Lung (tissue), 12 donors: ENCODE data around the gene GPC5. TPM values are rescaled to one million over a fixed set of nuclear protein-coding genes. Genes with fewer than 3 reads are reported as not detected.

ENCODE experiments used
- ATAC-seq: fragments of 200-7000 bp; cut with Tn5 transposase; one replicate; pipeline ENCODE4 v1.9.1; 2020; ENCODE audit warnings: moderate number of reproducible peaks; ENCODE audit not compliant: insufficient read depth, low FRiP score
- DNase-seq, 3 donors: peaks; one replicate each; pipeline ENCODE4 v3.0.0-alpha.2; 2013 to 2017
- H3K27ac ChIP-seq, 2 donors: one replicate each; pipeline ENCODE4 v1.5.1; 2013; ENCODE audit warnings: mild to moderate bottlenecking in 2 of 2, moderate library complexity in 2 of 2, control low read depth in 1 of 2, inconsistent platforms in 1 of 2, low read depth in 1 of 2, low read length in 1 of 2
- H3K27me3 ChIP-seq, 3 donors: one replicate each; pipeline ENCODE4 v1.5.1; 2013; ENCODE audit warnings: low read length in 2 of 3; ENCODE audit not compliant: control insufficient read depth in 3 of 3, insufficient read depth in 3 of 3
- H3K36me3 ChIP-seq, 4 donors: one replicate each; pipeline ENCODE4 v1.5.1; 2013; ENCODE audit warnings: low read length in 4 of 4, mild to moderate bottlenecking in 1 of 4, moderate library complexity in 1 of 4; ENCODE audit not compliant: control insufficient read depth in 4 of 4, insufficient read depth in 4 of 4
- H3K4me1 ChIP-seq, 5 donors: one replicate each; pipeline ENCODE4 v1.5.1; 2013; ENCODE audit warnings: low read length in 5 of 5, mild to moderate bottlenecking in 2 of 5, moderate library complexity in 1 of 5; ENCODE audit not compliant: control insufficient read depth in 5 of 5, insufficient read depth in 5 of 5
- H3K4me3 ChIP-seq: one replicate; pipeline ENCODE4 v1.5.1; 2013; ENCODE audit warnings: mild to moderate bottlenecking, control low read depth, moderate library complexity
- H3K9ac ChIP-seq, 2 donors: one replicate each; pipeline ENCODE4 v1.5.1; 2013; ENCODE audit warnings: low read length in 2 of 2, control low read depth in 1 of 2; ENCODE audit not compliant: insufficient read depth in 1 of 2
- H3K9me3 ChIP-seq, 4 donors: one replicate each; pipeline ENCODE4 v1.5.1; 2013; ENCODE audit warnings: low read length in 3 of 4, mild to moderate bottlenecking in 1 of 4, moderate library complexity in 1 of 4; ENCODE audit not compliant: control insufficient read depth in 4 of 4, insufficient read depth in 3 of 4
- whole genome bisulfite sequencing, 2 donors: extraction: QIAGEN DNeasy Blood & Tissue Kit; methylation state at CpG; one replicate each; pipeline ENCODE4 v1.1.7; 2013; 5-methylcytosine and 5-hydroxymethylcytosine counted together
- polyA plus RNA-seq, 2 donors: library from polyadenylated mRNA; stranded (reverse); fragments of 200-250 nt; gene quantifications; one replicate each; pipeline ENCODE4 v1.2.1, GENCODE V29; 2013
- total RNA-seq, 2 donors: library from RNA; depleted of rRNA in 1 of 2; stranded (reverse); fragments of >200 nt in 1 of 2; gene quantifications; one replicate each; pipeline ENCODE4 v1.2.1, GENCODE V29; 2014 to 2021
- TF ChIP-seq, protein P1 (sequence below): IDR thresholded peaks from 2 replicates; pipeline ENCODE4 v1.5.1; 2012; ENCODE audit warnings: mild to moderate bottlenecking; ENCODE audit errors: control extremely low read depth, extremely low read depth
- donor health status: control.
- donor health status: control.
- donor health status: Bipolar disorder and iron deficiency.
- donor health status: healthy.
- donor health status: DM: yes; HTN: yes; CAD: no.

GPC5 gene
- total and polyA plus RNA-seq, 4 donors = 0.55 to 37.3 (median 4.4) TPM

- ATAC-seq (no peak), DNase-seq (no peak)
- Histone ChIP-seq H3K36me3 (no peaks in the 10 kb centered on the region), H3K9me3 (no peaks in the 10 kb centered on the region), H3K9ac (no peak overlapping the region), H3K27ac (no peak overlapping the region), H3K4me3 (no peak overlapping the region), H3K27me3 (no peaks in the 10 kb centered on the region), H3K4me1 (peaks cover 0 to 26% (median 0%) of the 10 kb centered on the region in 5 donors)
- TF ChIP-seq, protein P1, sequence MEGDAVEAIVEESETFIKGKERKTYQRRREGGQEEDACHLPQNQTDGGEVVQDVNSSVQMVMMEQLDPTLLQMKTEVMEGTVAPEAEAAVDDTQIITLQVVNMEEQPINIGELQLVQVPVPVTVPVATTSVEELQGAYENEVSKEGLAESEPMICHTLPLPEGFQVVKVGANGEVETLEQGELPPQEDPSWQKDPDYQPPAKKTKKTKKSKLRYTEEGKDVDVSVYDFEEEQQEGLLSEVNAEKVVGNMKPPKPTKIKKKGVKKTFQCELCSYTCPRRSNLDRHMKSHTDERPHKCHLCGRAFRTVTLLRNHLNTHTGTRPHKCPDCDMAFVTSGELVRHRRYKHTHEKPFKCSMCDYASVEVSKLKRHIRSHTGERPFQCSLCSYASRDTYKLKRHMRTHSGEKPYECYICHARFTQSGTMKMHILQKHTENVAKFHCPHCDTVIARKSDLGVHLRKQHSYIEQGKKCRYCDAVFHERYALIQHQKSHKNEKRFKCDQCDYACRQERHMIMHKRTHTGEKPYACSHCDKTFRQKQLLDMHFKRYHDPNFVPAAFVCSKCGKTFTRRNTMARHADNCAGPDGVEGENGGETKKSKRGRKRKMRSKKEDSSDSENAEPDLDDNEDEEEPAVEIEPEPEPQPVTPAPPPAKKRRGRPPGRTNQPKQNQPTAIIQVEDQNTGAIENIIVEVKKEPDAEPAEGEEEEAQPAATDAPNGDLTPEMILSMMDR = no peak
- 75 to 79% methylated on average over 5 of the region's 5 CpGs for WGBS, 2 donors
Measured at GRCh38 chr13:92321174-92321573, 922.8 kb downstream of the GPC5 start.

GRCh38 chr13:92345627-92346026 lies 947.2 kb downstream of the GPC5 start:
- Histone ChIP-seq H3K27ac (no peak overlapping the region), H3K4me3 (no peak overlapping the region), H3K27me3 (no peaks in the 10 kb centered on the region), H3K36me3 (no peaks in the 10 kb centered on the region), H3K4me1 (no peaks in the 10 kb centered on the region), H3K9ac (no peak overlapping the region), H3K9me3 (no peaks in the 10 kb centered on the region)
- DNase-seq (no peak), ATAC-seq (no peak)
- TF ChIP-seq, protein P1 = no peak
- 61 to 67% methylated on average over 1 of the region's 1 CpG for WGBS, 2 donors

GRCh38 chr13:92346046-92346445 lies 947.6 kb downstream of the GPC5 start:
- Histone ChIP-seq H3K4me1 (no peaks in the 10 kb centered on the region), H3K36me3 (no peaks in the 10 kb centered on the region), H3K9ac (no peak overlapping the region), H3K27me3 (no peaks in the 10 kb centered on the region), H3K9me3 (no peaks in the 10 kb centered on the region), H3K27ac (no peak overlapping the region), H3K4me3 (no peak overlapping the region)
- peak in 2 of 3 donors; percentile 22 to 29 for DNase-seq
- no peak for ATAC-seq
- TF ChIP-seq, protein P1 = no peak

DNA sequence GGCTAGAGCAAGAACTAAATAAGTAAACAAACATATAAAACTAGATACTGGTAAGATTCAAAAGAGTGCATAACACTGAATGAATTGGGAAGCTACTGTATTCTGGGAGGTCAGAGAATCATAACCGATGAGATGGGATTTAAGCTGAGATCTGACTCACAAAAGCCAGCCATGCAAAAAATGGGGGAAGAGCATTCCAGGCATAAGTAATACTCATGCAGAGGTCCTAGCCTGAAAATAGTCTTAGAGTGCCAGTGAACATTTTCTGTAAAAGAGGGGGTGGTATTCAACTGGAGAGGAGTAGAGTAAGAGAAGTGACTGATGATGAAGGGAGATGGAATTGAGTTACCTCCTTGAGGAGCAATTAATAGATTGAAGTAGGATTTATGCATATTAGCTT lies 956.2 kb downstream of the GPC5 start:
- no peaks in the 10 kb centered on the region for H3K36me3 ChIP-seq
- H3K27ac ChIP-seq = no peak overlapping the region
- peaks cover 0 to 5% (median 0%) of the 10 kb centered on the region in 4 donors for H3K9me3 ChIP-seq
- TF ChIP-seq, protein P1 = no peak
- no peak overlapping the region for H3K4me3 ChIP-seq
- no peaks in the 10 kb centered on the region for H3K4me1 ChIP-seq
- no peak overlapping the region for H3K9ac ChIP-seq
- no peaks in the 10 kb centered on the region for H3K27me3 ChIP-seq
- ATAC-seq (no peak), DNase-seq (no peak)
- 85 to 94% methylated on average over 1 of the region's 1 CpG for WGBS, 2 donors
